NCI-H748 (cell line): ENCODE data around the gene FGFR1OP2.
"Not testable (repeated sequence)": the region's sequence is repeated elsewhere in the genome, so short reads cannot be mapped to it uniquely, and the experiment has no call there.

ENCODE experiments used
- DNase-seq: peaks from one replicate; lab custom pipeline; 2025; ENCODE audit not compliant: unreplicated experiment; lab: John Stamatoyannopoulos, UW

The FGFR1OP2 gene

GRCh38 chr12:26940516-26941214, 2.4 kb downstream of the FGFR1OP2 start:
- DNase-seq = no peak

- DNase-seq = no peak
Measured at GRCh38 chr12:26941215-26941594, 2.9 kb downstream of the FGFR1OP2 start.

GRCh38 chr12:26948309-26948708, 10.0 kb downstream of the FGFR1OP2 start:
- DNase-seq = no peak

GRCh38 chr12:26953447-26953846, 15.2 kb downstream of the FGFR1OP2 start:
- no peak for DNase-seq

GRCh38 chr12:26954027-26954426, 15.8 kb downstream of the FGFR1OP2 start:
- DNase-seq = no peak

- DNase-seq = not testable (repeated sequence)
Measured at GRCh38 chr12:26961391-26961790, 23.1 kb downstream of the FGFR1OP2 start.

- no peak for DNase-seq
Measured at GRCh38 chr12:26961803-26962202, 23.5 kb downstream of the FGFR1OP2 start.

GRCh38 chr12:26963413-26963812, 25.1 kb downstream of the FGFR1OP2 start:
- no peak for DNase-seq

- DNase-seq = no peak
Measured at GRCh38 chr12:26966842-26967241, 28.6 kb downstream of the FGFR1OP2 start.

GRCh38 chr12:26970136-26970535, 31.9 kb downstream of the FGFR1OP2 start:
- DNase-seq = no peak

GRCh38 chr12:26971963-26972362, 33.7 kb downstream of the FGFR1OP2 start:
- no peak for DNase-seq

GRCh38 chr12:26976687-26977086, 38.4 kb downstream of the FGFR1OP2 start:
- DNase-seq = no peak

- DNase-seq = no peak
Measured at GRCh38 chr12:26978801-26979200, 40.5 kb downstream of the FGFR1OP2 start.

- DNase-seq = no peak
Measured at GRCh38 chr12:26979733-26980132, 41.5 kb downstream of the FGFR1OP2 start.

GRCh38 chr12:26982866-26983265, 44.6 kb downstream of the FGFR1OP2 start:
- DNase-seq = no peak

- no peak for DNase-seq
Measured at GRCh38 chr12:26987634-26988424, 49.6 kb downstream of the FGFR1OP2 start.

- DNase-seq = no peak
Measured at GRCh38 chr12:26988703-26989102, 50.4 kb downstream of the FGFR1OP2 start.

- no peak for DNase-seq
Measured at GRCh38 chr12:26989873-26990272, 51.6 kb downstream of the FGFR1OP2 start.

- DNase-seq = no peak
Measured at GRCh38 chr12:26991826-26992225, 53.6 kb downstream of the FGFR1OP2 start.

GRCh38 chr12:26994109-26994508, 55.8 kb downstream of the FGFR1OP2 start:
- DNase-seq = no peak

GRCh38 chr12:26995706-26996105, 57.4 kb downstream of the FGFR1OP2 start:
- no peak for DNase-seq

GRCh38 chr12:26997003-26997402, 58.7 kb downstream of the FGFR1OP2 start:
- DNase-seq = no peak
